Activated naive CD4-positive, alpha-beta T cell treated with anti-CD3 and anti-CD28 coated beads, Interleukin-2, amount 50 U/mL, for 24 hours (primary cell): ENCODE data around the gene ZNF641.
A peak's percentile ranks its signal among the peaks of the same experiment; 100 is the strongest.

Experiments
- H3K27ac Mint-ChIP-seq: one replicate; pipeline ENCODE4 v1.8.0; 2021; ENCODE audit warnings: mild to moderate bottlenecking, mixed read lengths
- H3K27me3 Mint-ChIP-seq: one replicate; pipeline ENCODE4 v1.8.0; 2021; ENCODE audit warnings: mixed read lengths
- H3K36me3 Mint-ChIP-seq: one replicate; pipeline ENCODE4 v1.8.0; 2021; ENCODE audit warnings: mixed read lengths
- H3K4me1 Mint-ChIP-seq: one replicate; pipeline ENCODE4 v1.8.0; 2021; ENCODE audit warnings: mixed read lengths
- H3K4me3 Mint-ChIP-seq: one replicate; pipeline ENCODE4 v1.8.0; 2021; ENCODE audit warnings: mild to moderate bottlenecking, mixed read lengths
- H3K9me3 Mint-ChIP-seq: one replicate; pipeline ENCODE4 v1.8.0; 2021; ENCODE audit warnings: mixed read lengths

The ZNF641 gene

DNA sequence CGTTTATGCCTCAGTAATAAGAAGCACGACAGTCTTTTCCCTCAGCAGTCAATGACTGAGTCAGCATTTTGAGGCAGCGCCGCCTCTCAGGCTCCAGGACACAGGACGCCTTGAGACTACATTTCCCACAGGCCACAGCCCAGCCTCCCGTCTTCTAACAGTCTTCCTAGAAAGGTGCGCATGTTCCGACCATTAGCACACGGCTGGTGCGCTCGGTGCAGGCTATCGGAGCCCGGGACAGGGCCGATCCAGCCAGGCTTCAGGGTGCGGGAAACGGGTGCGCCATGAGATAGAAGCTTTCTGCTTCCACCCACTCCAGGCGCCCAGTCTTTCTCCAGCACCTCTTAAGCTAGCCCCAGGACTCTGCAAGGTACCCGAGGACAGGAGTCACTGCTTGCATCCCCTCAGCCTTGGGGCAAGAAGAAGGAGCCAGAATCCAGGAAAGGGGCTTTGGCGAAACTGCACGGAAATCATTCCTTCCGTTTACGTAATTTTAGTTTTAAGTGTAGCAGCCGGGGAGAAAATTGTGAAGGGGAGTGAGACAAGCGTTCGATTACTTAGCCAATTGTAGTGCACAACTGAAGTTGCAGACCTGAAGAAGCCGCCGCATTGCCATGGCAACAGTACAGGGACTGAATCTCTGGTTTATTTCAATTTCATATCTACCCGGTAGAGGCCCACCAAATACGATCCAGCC, 54.0 kb downstream of the ZNF641 start:
- Mint-ChIP-seq H3K27ac (peak overlapping the region; percentile 76), H3K9me3 (no peaks in the 10 kb centered on the region), H3K27me3 (peaks cover 3% of the 10 kb centered on the region), H3K4me3 (peak overlapping the region; percentile 87), H3K4me1 (peaks cover 11% of the 10 kb centered on the region), H3K36me3 (no peaks in the 10 kb centered on the region)

DNA sequence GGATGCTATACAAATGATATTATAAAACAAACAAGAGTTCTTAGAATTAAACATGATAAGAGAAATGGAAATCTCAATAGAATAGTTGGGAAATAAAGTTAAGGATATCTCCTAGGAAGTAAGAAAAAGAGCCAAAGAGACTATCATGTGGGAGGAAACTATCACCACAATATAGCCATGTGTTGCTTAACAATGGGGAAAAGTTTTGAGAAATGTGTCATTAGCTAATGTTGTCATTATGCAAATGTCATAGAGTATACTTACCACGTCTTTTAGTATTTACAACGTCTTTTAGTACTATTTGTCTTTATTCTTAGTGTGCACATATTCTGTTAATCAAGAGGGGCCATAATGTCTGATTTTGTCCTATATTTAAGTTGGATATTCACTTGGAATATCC, 58.7 kb downstream of the ZNF641 start:
- H3K27me3 Mint-ChIP-seq = no peaks in the 10 kb centered on the region
- H3K4me3 Mint-ChIP-seq = no peak overlapping the region
- peaks cover 11% of the 10 kb centered on the region for H3K4me1 Mint-ChIP-seq
- H3K36me3 Mint-ChIP-seq = no peaks in the 10 kb centered on the region
- no peak overlapping the region for H3K27ac Mint-ChIP-seq
- no peaks in the 10 kb centered on the region for H3K9me3 Mint-ChIP-seq

DNA sequence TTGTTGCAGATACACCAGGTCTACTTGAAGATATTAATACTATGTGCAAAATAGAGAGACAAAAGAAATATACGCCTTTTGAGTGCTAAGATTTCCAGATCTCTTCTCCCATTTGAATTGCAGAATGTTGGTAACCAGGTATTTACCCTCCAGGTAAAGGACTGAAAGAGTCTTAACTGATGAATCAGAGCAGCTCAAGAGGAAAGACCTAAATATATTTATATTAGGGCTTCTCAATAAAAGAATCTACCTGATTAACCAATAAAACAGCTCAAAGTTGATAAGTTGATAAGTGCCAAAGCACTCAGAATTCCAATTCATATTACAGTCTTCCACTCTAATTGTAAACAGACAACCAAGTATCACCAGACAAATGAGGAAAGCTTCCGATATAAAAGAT, 59.2 kb downstream of the ZNF641 start:
- H3K27me3 Mint-ChIP-seq = no peaks in the 10 kb centered on the region
- H3K27ac Mint-ChIP-seq = no peak overlapping the region
- H3K4me1 Mint-ChIP-seq = peaks cover 9% of the 10 kb centered on the region
- H3K9me3 Mint-ChIP-seq = no peaks in the 10 kb centered on the region
- no peak overlapping the region for H3K4me3 Mint-ChIP-seq
- H3K36me3 Mint-ChIP-seq = no peaks in the 10 kb centered on the region

DNA sequence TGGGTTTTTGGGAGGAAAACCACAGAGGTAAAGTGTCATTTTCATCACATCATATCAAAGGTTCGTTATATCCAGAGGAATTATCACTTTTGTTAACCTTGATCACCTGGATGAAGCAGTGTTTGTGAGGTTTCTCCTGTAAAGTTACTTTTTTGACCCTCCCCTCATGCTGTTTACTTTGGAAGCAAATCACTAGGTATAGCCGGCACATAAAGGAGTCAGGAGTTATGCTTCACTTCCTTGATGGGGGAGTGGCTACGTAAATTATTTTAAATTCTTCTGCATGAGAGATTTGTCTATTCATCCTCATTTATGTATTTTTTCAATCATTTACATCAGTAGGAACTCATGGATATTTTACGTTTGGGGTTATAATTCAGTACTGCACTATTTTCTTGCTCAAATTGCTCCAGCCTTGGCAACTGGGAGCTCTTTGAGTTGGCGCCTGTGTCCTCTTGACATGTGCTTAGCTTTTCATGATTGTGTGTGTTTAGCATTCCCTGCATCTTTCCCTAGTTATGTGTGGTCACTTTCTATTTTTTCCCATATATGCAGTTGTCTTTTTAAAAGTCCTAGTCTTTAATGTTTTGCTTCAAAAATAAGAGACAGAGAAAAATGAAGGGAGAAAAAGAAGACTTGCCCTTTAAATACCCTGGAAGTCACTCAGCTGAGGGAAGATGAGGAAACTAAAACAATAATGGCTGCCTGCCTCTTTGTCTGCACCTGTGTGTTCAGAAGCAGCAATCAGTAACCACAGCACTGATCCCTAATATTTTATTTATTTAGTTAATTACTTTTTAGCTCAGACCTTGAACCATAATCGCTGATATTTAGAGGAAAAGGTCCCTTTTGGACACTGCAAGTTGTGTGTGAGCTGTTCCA, 62.1 kb downstream of the ZNF641 start:
- Mint-ChIP-seq H3K4me3 (no peak overlapping the region), H3K27ac (no peak overlapping the region), H3K4me1 (peaks cover 17% of the 10 kb centered on the region), H3K27me3 (no peaks in the 10 kb centered on the region), H3K9me3 (no peaks in the 10 kb centered on the region), H3K36me3 (no peaks in the 10 kb centered on the region)
